ENCODE data around the gene IFRD2.
A peak's percentile ranks its signal among the peaks of the same experiment; 100 is the strongest.

Gene IFRD2

GRCh38 chr3:50242381-50242770 lies 49.9 kb downstream of the IFRD2 start:
- Histone ChIP-seq H3K4me3 (ENCODE audit: low read depth in 1 of 2, low read length in 2 of 2) (peak overlapping the region; percentile 13 to 50), H3K27ac (ENCODE audit: low read depth, low read length) (peak overlapping the region; percentile 83), H3K27me3 (ENCODE audit: control insufficient read depth in 1 of 2, insufficient read depth in 2 of 2, low read length in 2 of 2) (no peaks in the 10 kb centered on the region), H3K4me1 (ENCODE audit: control insufficient read depth in 1 of 2, insufficient read depth in 2 of 2, low read length in 2 of 2) (peaks cover 72 to 90% of the 10 kb centered on the region in 2 donors), H3K36me3 (ENCODE audit: control insufficient read depth in 1 of 2, insufficient read depth in 2 of 2, low read length in 2 of 2) (peaks cover 4 to 9% of the 10 kb centered on the region in 2 donors), H3K9me3 (ENCODE audit: control insufficient read depth in 1 of 2, low read length in 2 of 2) (no peaks in the 10 kb centered on the region), H3K9ac (ENCODE audit: low read depth in 1 of 2, low read length in 2 of 2) (peak overlapping the region; percentile 16 to 25)

DNA sequence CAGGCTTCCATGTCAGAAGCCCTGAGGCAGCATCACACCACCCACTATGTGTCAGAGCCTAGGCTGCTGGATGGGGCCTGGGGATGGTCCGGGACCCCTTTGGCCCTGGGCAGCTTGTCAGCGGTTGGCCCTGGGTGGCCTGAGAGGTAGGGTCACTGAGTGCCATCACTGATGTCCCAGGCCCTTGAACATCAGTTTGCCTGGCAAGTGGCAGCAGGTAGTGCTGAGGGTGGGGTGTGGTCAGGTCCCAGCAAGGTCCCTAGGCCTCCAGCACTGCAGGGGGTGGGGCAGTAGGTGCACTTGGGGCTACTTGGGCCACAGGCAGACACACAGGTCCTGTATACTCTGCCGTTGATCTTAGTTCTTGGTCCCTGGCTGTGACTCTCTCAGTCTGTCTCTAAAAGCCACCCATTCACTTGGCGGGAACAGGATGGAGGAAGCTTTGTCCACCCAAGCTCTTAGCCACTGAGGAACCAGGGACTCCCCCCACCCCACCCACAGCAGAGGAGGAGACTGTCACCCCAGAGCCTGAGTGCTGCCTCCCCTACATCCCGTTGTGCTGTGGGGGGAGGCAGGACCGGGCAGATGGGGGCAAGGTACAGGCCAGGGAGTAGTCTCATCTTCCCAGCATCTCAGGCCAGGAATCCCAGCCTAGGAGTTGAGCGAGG lies 50.4 kb downstream of the IFRD2 start:
- Histone ChIP-seq H3K36me3 (ENCODE audit: control insufficient read depth in 1 of 2, insufficient read depth in 2 of 2, low read length in 2 of 2) (peaks cover 4 to 9% of the 10 kb centered on the region in 2 donors), H3K9ac (ENCODE audit: low read depth in 1 of 2, low read length in 2 of 2) (peak overlapping the region; percentile 16 to 43), H3K4me3 (ENCODE audit: low read depth in 1 of 2, low read length in 2 of 2) (peak overlapping the region; percentile 13 to 50), H3K4me1 (ENCODE audit: control insufficient read depth in 1 of 2, insufficient read depth in 2 of 2, low read length in 2 of 2) (peaks cover 67 to 90% of the 10 kb centered on the region in 2 donors), H3K27me3 (ENCODE audit: control insufficient read depth in 1 of 2, insufficient read depth in 2 of 2, low read length in 2 of 2) (no peaks in the 10 kb centered on the region), H3K9me3 (ENCODE audit: control insufficient read depth in 1 of 2, low read length in 2 of 2) (no peaks in the 10 kb centered on the region), H3K27ac (ENCODE audit: low read depth, low read length) (peak overlapping the region; percentile 70)

DNA sequence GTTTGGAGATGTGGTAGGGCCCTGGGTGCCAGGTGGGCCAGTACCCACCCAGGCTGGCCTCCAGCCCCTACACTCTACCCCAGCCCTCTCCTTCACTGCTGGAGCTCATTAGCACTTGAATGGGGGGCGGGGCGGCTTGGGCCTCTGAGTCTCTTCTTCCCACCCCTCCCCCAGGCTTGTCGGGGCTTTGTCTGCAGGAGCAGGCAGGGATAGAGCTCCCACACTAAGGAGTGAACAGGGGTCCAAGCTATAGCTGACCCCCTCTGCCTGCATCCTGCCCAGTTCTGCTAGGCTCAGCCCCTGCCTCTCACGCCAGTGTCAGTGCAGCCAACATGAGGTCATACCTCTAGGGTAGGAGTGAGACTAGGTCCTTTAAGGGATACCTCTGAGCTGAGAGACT lies 51.1 kb downstream of the IFRD2 start:
- Histone ChIP-seq H3K27ac (ENCODE audit: low read depth, low read length) (peak overlapping the region; percentile 70), H3K36me3 (ENCODE audit: control insufficient read depth in 1 of 2, insufficient read depth in 2 of 2, low read length in 2 of 2) (peaks cover 4 to 9% of the 10 kb centered on the region in 2 donors), H3K9ac (ENCODE audit: low read depth in 1 of 2, low read length in 2 of 2) (peak overlapping the region in 1 of 2 donors; percentile 16), H3K9me3 (ENCODE audit: control insufficient read depth in 1 of 2, low read length in 2 of 2) (no peaks in the 10 kb centered on the region), H3K4me1 (ENCODE audit: control insufficient read depth in 1 of 2, insufficient read depth in 2 of 2, low read length in 2 of 2) (peaks cover 60 to 90% of the 10 kb centered on the region in 2 donors), H3K27me3 (ENCODE audit: control insufficient read depth in 1 of 2, insufficient read depth in 2 of 2, low read length in 2 of 2) (no peaks in the 10 kb centered on the region), H3K4me3 (ENCODE audit: low read depth in 1 of 2, low read length in 2 of 2) (no peak overlapping the region)

GRCh38 chr3:50239649-50240048 lies 52.6 kb downstream of the IFRD2 start:
- H3K36me3 ChIP-seq (ENCODE audit: control insufficient read depth in 1 of 2, insufficient read depth in 2 of 2, low read length in 2 of 2): peaks cover 4 to 9% of the 10 kb centered on the region in 2 donors
- no peaks in the 10 kb centered on the region for H3K27me3 ChIP-seq (ENCODE audit: control insufficient read depth in 1 of 2, insufficient read depth in 2 of 2, low read length in 2 of 2)
- H3K27ac ChIP-seq (ENCODE audit: low read depth, low read length): no peak overlapping the region
- H3K9me3 ChIP-seq (ENCODE audit: control insufficient read depth in 1 of 2, low read length in 2 of 2): no peaks in the 10 kb centered on the region
- no peak overlapping the region for H3K9ac ChIP-seq (ENCODE audit: low read depth in 1 of 2, low read length in 2 of 2)
- H3K4me1 ChIP-seq (ENCODE audit: control insufficient read depth in 1 of 2, insufficient read depth in 2 of 2, low read length in 2 of 2): peaks cover 51 to 82% of the 10 kb centered on the region in 2 donors
- H3K4me3 ChIP-seq (ENCODE audit: low read depth in 1 of 2, low read length in 2 of 2): no peak overlapping the region

DNA sequence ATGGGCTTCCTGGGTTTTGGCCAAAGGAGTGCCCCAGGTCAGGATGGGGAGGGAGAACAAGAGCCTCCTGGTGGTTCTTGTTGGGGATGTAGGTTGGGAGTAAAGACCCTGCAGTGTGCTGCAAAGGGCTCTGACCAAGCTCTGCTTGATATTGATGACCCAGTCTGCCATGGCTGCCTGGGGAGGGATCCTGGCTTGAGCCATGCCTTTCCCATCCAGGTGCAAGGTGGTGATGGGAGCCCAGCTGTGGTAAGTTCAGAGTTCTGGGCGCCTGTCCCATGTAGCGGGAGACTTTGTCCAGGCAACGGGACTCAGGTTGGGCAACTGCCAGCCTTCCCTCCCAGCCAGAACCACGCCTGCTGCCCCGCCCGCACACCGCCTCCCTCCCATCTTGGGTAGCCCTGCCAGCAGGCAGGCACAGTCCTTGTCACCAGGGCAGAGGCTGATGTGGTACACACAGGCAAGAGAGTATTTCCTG lies 53.6 kb downstream of the IFRD2 start:
- H3K4me3 ChIP-seq (ENCODE audit: low read depth in 1 of 2, low read length in 2 of 2): peak overlapping the region; percentile 89 to 91
- peak overlapping the region; percentile 3 for H3K27ac ChIP-seq (ENCODE audit: low read depth, low read length)
- H3K9me3 ChIP-seq (ENCODE audit: control insufficient read depth in 1 of 2, low read length in 2 of 2): no peaks in the 10 kb centered on the region
- peak overlapping the region; percentile 58 to 76 for H3K9ac ChIP-seq (ENCODE audit: low read depth in 1 of 2, low read length in 2 of 2)
- peaks cover 0 to 9% of the 10 kb centered on the region in 2 donors for H3K36me3 ChIP-seq (ENCODE audit: control insufficient read depth in 1 of 2, insufficient read depth in 2 of 2, low read length in 2 of 2)
- no peaks in the 10 kb centered on the region for H3K27me3 ChIP-seq (ENCODE audit: control insufficient read depth in 1 of 2, insufficient read depth in 2 of 2, low read length in 2 of 2)
- peaks cover 50 to 75% of the 10 kb centered on the region in 2 donors for H3K4me1 ChIP-seq (ENCODE audit: control insufficient read depth in 1 of 2, insufficient read depth in 2 of 2, low read length in 2 of 2)

DNA sequence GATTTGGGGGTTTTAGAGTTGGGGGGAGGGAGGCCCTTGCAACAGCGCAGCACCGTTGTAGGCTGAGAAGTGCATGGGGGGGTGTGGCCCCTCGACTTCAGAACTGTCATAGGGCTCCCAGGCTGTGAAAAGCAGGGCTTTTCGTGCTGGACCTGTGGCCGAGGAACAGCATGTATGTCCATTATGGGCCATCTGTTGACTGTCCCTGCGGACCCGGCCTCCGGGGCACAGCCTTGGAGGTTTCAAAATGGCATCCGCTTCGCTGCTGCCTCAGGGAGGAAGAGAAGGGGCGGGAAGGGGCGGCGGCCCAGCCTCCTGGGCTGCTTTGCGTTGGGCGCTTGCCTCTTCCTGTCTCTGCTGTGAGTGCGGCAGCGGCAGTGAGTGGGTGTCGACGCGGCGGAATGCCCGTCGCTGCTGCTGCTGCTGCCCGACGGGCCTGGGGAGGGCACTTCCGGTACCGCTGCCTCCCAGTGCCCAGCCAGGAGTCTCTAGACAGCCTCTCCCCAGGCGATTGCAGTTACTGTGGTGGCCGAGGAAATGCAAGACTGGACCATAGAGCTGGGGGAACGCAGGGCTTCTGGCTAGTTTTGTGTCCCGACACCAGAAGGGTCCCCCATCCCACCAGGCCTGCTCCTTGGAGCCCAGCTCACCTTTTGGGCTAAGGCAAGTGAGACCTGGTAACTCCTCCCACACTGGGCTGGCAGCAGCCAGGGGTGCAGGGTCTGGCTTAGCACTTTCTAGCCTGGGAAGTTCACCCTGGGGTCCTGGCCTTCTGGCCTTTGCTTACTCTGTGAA lies 54.3 kb downstream of the IFRD2 start:
- peaks cover 0 to 9% of the 10 kb centered on the region in 2 donors for H3K36me3 ChIP-seq (ENCODE audit: control insufficient read depth in 1 of 2, insufficient read depth in 2 of 2, low read length in 2 of 2)
- peak overlapping the region; percentile 68 for H3K27ac ChIP-seq (ENCODE audit: low read depth, low read length)
- peak overlapping the region; percentile 89 to 91 for H3K4me3 ChIP-seq (ENCODE audit: low read depth in 1 of 2, low read length in 2 of 2)

More for the DNA sequence above, 54.3 kb downstream of the IFRD2 start:
- H3K9ac ChIP-seq (ENCODE audit: low read depth in 1 of 2, low read length in 2 of 2): peak overlapping the region; percentile 76 to 94
- no peaks in the 10 kb centered on the region for H3K27me3 ChIP-seq (ENCODE audit: control insufficient read depth in 1 of 2, insufficient read depth in 2 of 2, low read length in 2 of 2)
- no peaks in the 10 kb centered on the region for H3K9me3 ChIP-seq (ENCODE audit: control insufficient read depth in 1 of 2, low read length in 2 of 2)
- H3K4me1 ChIP-seq (ENCODE audit: control insufficient read depth in 1 of 2, insufficient read depth in 2 of 2, low read length in 2 of 2): peaks cover 44 to 69% of the 10 kb centered on the region in 2 donors

Data from duodenal mucosa (tissue), 2 donors.